Muscle layer of colon (tissue), 2 donors: ENCODE data around the gene TMEM132C.

ENCODE experiments used
- H3K27ac ChIP-seq: one replicate; pipeline ENCODE4 v1.7.0; 2013; ENCODE audit warnings: low read depth, mild to moderate bottlenecking, low read length, moderate library complexity
- H3K27me3 ChIP-seq, 2 donors: one replicate each; pipeline ENCODE4 v1.7.0; 2013; ENCODE audit warnings: low read length in 2 of 2, mild to moderate bottlenecking in 2 of 2; ENCODE audit not compliant: insufficient read depth in 2 of 2, control insufficient read depth in 1 of 2
- H3K36me3 ChIP-seq: one replicate; pipeline ENCODE4 v1.7.0; 2013; ENCODE audit warnings: mild to moderate bottlenecking, low read length; ENCODE audit not compliant: insufficient read depth
- H3K4me1 ChIP-seq: one replicate; pipeline ENCODE4 v1.7.0; 2013; ENCODE audit warnings: mild to moderate bottlenecking, low read length; ENCODE audit not compliant: insufficient read depth
- H3K4me3 ChIP-seq, 2 donors: one replicate each; pipeline ENCODE4 v1.7.0; 2013; ENCODE audit warnings: low read length in 2 of 2, low read depth in 1 of 2, mild to moderate bottlenecking in 1 of 2, moderate library complexity in 1 of 2
- H3K9ac ChIP-seq: one replicate; pipeline ENCODE4 v1.7.0; 2013; ENCODE audit warnings: low read length
- H3K9me3 ChIP-seq: one replicate; pipeline ENCODE4 v1.7.0; 2013; ENCODE audit warnings: mild to moderate bottlenecking, low read length
- donor health status: abdominal sarcoma.
- donor health status: Adenocarcinoma of cecum.

Gene TMEM132C

DNA sequence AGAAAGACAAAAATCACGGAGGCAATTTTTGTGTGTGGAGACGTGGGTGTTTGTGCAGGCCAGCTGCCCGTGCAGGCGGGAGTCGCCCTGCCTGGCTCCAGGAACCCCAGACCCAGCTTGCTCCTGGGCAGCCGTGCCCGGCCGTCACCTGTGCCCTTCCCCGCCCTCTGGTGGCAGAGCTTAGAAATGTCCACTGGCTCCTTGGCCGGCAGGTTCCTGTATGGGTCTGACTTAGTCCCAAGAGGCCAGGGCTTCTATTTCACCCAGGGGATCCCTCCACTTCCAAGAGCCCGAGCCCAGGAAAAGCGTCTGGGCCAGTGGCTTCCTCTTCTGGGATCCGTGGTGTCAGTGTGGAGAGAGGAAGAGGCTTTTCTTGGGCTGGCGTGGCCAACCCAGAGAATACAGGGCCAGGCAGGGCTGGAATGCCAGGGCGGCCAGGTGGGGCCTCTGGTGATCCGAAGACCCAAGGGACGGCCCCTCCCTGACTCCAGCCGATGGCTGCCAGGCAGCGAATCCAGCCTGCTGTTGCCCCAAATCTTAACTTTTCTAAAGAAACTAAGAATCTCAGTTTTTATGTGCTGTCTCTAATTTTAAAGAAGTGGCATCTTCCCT is 120.9 kb downstream of the TMEM132C start:
- H3K9ac ChIP-seq = no peak overlapping the region
- no peaks in the 10 kb centered on the region for H3K36me3 ChIP-seq
- H3K4me3 ChIP-seq = no peak overlapping the region
- no peaks in the 10 kb centered on the region for H3K9me3 ChIP-seq
- H3K27me3 ChIP-seq = no peaks in the 10 kb centered on the region
- H3K27ac ChIP-seq = no peak overlapping the region
- H3K4me1 ChIP-seq = no peaks in the 10 kb centered on the region

DNA sequence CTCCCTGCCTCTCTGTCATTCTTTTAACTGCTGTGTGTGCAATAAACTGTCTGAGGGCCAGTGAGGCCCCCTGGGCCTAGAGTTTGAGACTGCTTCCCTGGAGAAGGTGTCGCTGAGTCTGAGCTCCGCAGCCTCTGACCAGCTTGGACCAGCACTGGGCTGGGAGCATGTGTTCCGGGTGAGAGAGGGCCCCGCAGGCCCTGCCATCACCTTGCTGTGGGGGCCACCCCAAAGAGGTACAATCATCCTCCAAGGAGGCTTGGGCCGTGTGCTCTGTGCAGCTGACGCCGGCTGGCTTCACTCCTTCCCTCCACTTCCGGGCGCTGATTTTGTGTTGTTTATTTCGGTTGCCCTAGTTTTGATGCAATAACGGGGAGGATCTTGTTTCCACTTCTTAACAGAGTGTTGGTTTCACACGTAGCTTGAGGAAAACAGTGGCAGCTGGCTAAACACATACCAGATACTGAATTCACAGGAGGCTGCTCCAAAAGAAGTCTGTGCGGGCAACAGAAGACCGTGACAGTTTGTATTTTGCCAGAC is 121.6 kb downstream of the TMEM132C start:
- H3K4me1 ChIP-seq = no peaks in the 10 kb centered on the region
- no peaks in the 10 kb centered on the region for H3K27me3 ChIP-seq
- no peaks in the 10 kb centered on the region for H3K36me3 ChIP-seq
- no peaks in the 10 kb centered on the region for H3K9me3 ChIP-seq
- no peak overlapping the region for H3K4me3 ChIP-seq
- H3K27ac ChIP-seq = no peak overlapping the region
- no peak overlapping the region for H3K9ac ChIP-seq

DNA sequence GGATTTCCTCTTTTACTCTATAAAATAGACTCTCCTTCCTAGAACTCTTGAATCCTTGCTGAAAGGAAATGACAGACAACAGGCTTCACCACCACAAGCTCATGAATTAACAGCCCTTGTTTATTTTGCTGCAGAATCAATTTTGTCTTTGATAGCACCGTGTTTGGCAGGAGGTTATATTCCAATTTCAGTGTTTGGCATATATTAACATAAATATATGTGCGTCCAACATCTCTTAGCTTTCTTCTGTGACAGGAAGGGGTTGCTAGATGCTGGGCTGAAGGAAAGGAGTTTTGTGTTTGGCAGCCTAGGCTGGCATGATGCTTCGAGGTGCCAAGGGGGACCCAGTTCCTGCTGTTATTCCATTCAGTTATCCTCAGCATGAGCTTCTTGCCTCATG is 126.4 kb downstream of the TMEM132C start:
- H3K36me3 ChIP-seq = no peaks in the 10 kb centered on the region
- H3K27ac ChIP-seq = no peak overlapping the region
- no peaks in the 10 kb centered on the region for H3K4me1 ChIP-seq
- no peak overlapping the region for H3K9ac ChIP-seq
- no peaks in the 10 kb centered on the region for H3K9me3 ChIP-seq
- no peak overlapping the region for H3K4me3 ChIP-seq
- no peaks in the 10 kb centered on the region for H3K27me3 ChIP-seq

DNA sequence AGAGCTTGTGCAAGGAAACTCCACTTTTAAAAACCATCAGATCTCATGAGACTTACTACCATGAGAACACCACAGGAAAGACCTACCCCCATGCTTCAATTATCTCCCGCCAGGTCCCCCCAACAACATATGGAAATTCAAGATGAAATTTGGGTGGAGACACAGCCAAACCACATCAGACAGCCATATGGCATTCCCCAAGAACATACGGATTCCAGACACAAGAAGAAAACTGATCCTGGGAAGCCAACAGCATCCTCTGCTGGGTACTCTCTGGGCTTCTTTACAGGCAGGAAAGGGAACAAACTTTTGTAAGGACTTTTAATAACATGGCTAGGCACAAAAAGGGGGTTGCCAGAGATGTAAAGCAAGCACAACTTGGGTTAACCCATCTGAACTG is 127.2 kb downstream of the TMEM132C start:
- Histone ChIP-seq H3K27ac (no peak overlapping the region), H3K36me3 (no peaks in the 10 kb centered on the region), H3K27me3 (no peaks in the 10 kb centered on the region), H3K4me1 (no peaks in the 10 kb centered on the region), H3K9me3 (no peaks in the 10 kb centered on the region), H3K9ac (no peak overlapping the region), H3K4me3 (no peak overlapping the region)

DNA sequence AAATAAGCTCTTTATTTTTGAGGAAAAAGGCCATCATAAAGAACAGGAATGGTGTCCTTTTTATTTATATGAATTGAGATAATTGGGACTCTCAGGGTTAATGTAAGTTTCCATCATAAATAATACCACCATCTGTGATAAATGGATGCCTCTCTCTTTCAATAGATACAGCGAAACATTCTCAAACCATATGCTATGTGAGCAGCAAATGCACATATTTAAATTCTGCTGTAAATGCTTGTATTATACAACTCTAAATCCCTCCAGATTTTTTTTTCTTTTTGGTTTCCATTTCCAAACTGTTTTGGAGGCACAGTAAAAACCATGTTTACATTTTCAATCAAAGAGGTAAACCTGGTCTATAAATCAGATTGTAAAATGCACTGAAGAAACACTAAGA is 132.3 kb downstream of the TMEM132C start:
- Histone ChIP-seq H3K4me1 (no peaks in the 10 kb centered on the region), H3K4me3 (no peak overlapping the region), H3K9me3 (no peaks in the 10 kb centered on the region), H3K36me3 (no peaks in the 10 kb centered on the region), H3K9ac (no peak overlapping the region), H3K27ac (no peak overlapping the region), H3K27me3 (no peaks in the 10 kb centered on the region)

DNA sequence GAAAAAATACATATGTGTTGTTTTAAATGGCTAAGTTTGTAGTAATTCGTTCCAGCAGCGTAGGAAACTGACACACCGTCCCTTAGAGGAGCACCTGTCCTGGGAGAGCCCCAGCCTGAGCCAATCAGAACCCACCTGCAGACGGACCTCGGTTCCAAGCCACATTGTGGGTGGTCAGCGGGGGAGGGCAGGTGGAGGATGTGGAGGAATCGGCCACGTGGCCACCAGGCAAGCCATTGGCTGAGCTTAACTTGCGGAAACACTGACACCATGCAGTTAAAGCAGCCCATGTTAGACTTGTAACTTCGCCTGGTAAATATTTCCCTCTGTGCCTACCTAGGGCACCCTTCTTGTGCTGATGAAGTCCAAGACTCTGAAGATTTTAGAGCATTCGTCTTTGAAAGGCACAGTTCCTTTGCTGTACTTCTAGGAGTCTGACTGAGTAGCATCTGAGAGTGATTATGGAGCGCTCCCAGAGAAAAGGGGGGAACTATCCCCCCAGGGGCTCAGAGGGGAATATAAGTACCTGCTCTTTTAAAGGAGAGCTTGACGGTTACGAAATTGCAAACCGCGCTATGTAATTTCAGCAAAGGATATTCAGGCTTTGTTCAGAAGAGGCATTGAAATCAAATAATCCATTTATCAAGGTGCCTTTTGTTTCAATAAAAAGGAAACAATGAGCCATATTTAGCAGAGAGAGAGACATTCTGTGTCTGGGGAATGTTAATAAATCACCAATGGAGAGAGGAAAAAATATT is 135.7 kb downstream of the TMEM132C start:
- no peak overlapping the region for H3K27ac ChIP-seq
- no peaks in the 10 kb centered on the region for H3K36me3 ChIP-seq
- H3K4me1 ChIP-seq = no peaks in the 10 kb centered on the region
- H3K4me3 ChIP-seq = no peak overlapping the region
- H3K9ac ChIP-seq = no peak overlapping the region
- H3K27me3 ChIP-seq = no peaks in the 10 kb centered on the region
- H3K9me3 ChIP-seq = no peaks in the 10 kb centered on the region

DNA sequence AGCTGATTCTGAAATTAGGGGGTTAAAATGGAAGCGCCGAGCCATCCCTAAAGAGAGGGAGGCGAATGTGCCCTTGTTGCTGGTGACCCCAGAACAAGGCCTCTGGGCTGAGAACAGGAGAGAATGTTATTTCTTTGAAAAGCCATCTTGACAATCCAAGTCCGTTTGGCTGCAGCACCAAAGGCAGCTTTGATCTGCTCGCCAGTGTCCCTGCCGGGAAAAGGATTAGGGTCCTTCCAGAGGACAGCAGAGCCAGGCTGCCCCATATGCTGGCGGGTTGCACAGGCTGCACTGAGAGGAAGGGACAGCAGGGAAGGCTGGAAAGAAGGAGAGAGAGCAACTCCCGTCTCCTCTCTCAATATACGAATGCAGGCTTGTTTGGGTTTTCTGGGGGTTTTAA is 141.7 kb downstream of the TMEM132C start:
- Histone ChIP-seq H3K36me3 (no peaks in the 10 kb centered on the region), H3K9ac (no peak overlapping the region), H3K4me3 (no peak overlapping the region), H3K27me3 (no peaks in the 10 kb centered on the region), H3K4me1 (no peaks in the 10 kb centered on the region), H3K27ac (no peak overlapping the region), H3K9me3 (no peaks in the 10 kb centered on the region)

DNA sequence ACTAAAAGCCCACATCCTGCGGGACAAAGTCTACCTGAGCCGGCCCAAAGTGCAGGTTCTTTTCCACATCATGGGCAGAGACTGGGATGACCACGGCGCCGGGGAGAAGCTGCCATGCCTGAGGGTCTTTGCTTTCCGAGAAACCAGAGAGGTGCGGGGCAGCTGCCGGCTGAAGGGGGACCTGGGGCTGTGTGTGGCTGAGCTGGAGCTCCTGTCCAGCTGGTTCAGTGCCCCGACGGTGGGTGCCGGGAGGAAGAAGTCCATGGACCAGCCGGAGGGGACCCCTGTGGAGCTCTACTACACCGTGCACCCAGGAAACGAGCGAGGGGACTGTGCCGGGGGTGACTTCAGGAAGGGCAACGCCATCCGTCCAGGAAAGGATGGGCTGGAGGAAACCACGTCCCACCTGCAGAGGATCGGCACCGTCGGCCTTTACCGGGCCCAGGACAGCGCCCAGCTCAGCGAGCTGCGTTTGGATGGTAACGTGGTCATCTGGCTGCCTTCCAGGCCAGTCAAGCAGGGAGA is 148.1 kb downstream of the TMEM132C start:
- Histone ChIP-seq H3K36me3 (no peaks in the 10 kb centered on the region), H3K9me3 (no peaks in the 10 kb centered on the region), H3K9ac (no peak overlapping the region), H3K27me3 (no peaks in the 10 kb centered on the region), H3K4me1 (no peaks in the 10 kb centered on the region), H3K4me3 (no peak overlapping the region), H3K27ac (no peak overlapping the region)

DNA sequence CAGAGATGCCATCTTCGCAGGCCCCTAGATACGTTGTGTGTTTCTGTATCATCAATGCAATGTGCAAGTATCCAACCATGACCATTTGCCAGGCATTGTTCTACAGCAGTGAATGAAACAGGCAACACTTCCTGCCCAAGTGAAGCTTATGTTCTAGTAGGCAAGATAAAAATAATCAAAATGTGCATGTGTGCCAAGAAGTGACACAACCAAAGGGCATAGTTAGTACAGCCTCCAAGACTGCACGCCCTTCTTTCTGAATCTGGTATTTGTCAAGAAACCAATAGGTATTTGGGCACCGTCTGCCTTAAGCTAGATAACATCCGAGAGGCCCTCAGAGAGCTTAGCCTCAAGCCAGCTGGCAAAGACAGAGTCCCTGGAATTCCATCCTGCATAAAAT is 152.0 kb downstream of the TMEM132C start:
- no peak overlapping the region for H3K4me3 ChIP-seq
- no peak overlapping the region for H3K9ac ChIP-seq
- H3K9me3 ChIP-seq = no peaks in the 10 kb centered on the region
- no peaks in the 10 kb centered on the region for H3K36me3 ChIP-seq
- no peaks in the 10 kb centered on the region for H3K4me1 ChIP-seq
- no peaks in the 10 kb centered on the region for H3K27me3 ChIP-seq
- H3K27ac ChIP-seq = no peak overlapping the region

DNA sequence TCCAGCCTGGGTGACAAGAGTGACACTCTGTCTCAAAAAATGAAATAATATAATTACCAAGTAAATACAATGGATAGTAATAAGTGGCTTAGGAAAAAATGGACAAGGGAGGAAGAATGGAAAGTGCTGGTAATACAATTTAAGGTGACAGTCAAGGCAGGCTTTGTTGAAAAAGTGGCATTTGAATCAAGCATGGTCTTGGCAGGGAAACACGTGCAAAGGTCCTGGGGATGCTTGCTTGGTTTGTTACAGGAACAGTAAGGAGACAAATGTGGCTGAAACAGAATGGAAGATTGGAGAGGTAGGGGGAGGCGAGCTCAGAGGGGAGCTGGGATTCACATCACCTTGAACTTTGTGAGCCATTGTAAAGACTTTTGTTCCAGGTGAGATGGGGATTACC is 153.2 kb downstream of the TMEM132C start:
- no peaks in the 10 kb centered on the region for H3K9me3 ChIP-seq
- H3K9ac ChIP-seq = no peak overlapping the region
- H3K36me3 ChIP-seq = no peaks in the 10 kb centered on the region
- H3K4me3 ChIP-seq = no peak overlapping the region
- H3K27me3 ChIP-seq = no peaks in the 10 kb centered on the region
- no peaks in the 10 kb centered on the region for H3K4me1 ChIP-seq
- no peak overlapping the region for H3K27ac ChIP-seq

DNA sequence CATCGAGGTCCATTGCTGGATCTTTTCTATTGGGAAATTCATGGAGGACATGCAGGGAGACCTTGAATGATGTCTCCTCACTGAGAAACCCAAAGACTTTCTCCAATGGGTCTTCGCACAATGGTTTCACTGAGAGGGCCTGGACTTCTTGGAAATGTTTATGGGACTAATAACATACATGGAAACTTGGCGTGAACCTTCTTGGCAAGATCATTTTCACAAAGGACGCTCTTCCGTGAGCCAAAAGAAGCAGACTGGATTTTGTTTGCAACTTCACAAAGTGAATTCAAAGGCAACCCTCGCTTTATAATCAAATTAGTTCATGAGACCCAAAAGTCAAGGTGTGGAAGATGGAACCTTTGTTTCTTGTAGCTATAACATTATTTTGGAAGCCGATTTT is 154.4 kb downstream of the TMEM132C start:
- no peak overlapping the region for H3K27ac ChIP-seq
- no peaks in the 10 kb centered on the region for H3K27me3 ChIP-seq
- no peak overlapping the region for H3K4me3 ChIP-seq
- no peak overlapping the region for H3K9ac ChIP-seq
- H3K9me3 ChIP-seq = no peaks in the 10 kb centered on the region
- H3K36me3 ChIP-seq = no peaks in the 10 kb centered on the region
- no peaks in the 10 kb centered on the region for H3K4me1 ChIP-seq
